AG04450 (cell line): Measurements from ENCODE around the gene DHX35. TPM values are rescaled to one million over a fixed set of nuclear protein-coding genes. Genes with fewer than 3 reads are reported as not detected.

Experiments
- CTCF ChIA-PET: fragments of 300-600, 350-600 bp; formaldehyde crosslinking; extraction: SDS; loops from one replicate; lab custom pipeline; 2022; ENCODE audit warnings: antibody characterized with exemption, inconsistent platforms; lab: Charles Lee
- POLR2A ChIA-PET: fragments of 350-600 bp; formaldehyde crosslinking; extraction: SDS; loops from one replicate; lab custom pipeline; 2021; ENCODE audit warnings: antibody characterized with exemption, inconsistent platforms; lab: Yijun Ruan, JAX
- DNase-seq: peaks from one replicate; pipeline ENCODE4 v3.0.0-alpha.2; 2011; ENCODE audit warnings: low read depth, low spot score
- H3K27ac ChIP-seq: one replicate; pipeline ENCODE4 v1.5.1; 2012; ENCODE audit warnings: low read depth, low read length, control low read depth
- H3K27me3 ChIP-seq: one replicate; pipeline ENCODE4 v1.6.0; 2012; ENCODE audit warnings: low read length; ENCODE audit not compliant: control insufficient read depth, insufficient read depth
- H3K4me3 ChIP-seq: 2 replicates; pipeline ENCODE4 v1.5.1; 2011; ENCODE audit warnings: mild to moderate bottlenecking, low read depth, low read length, control low read depth
- H3K9me3 ChIP-seq: 2 replicates; pipeline ENCODE4 v1.5.1; 2012; ENCODE audit warnings: low read length; ENCODE audit not compliant: control insufficient read depth, insufficient read depth
- CTCF ChIP-seq: IDR thresholded peaks from 2 replicates; pipeline ENCODE4 v1.5.1; 2011; ENCODE audit warnings: low read depth, low read length, control low read depth, inconsistent platforms
- polyA plus RNA-seq: library from polyadenylated mRNA; depleted of rRNA; stranded (reverse); fragments of >200 nt; gene quantifications from 2 replicates; pipeline ENCODE4 v1.2.3, GENCODE V29; 2011

The DHX35 gene
- polyA plus RNA-seq, 1 experiment, result 14.4 TPM

GRCh38 chr20:38962928-38963401 lies 821 bp downstream of the DHX35 start:
- Histone ChIP-seq H3K9me3 (no peaks in the 10 kb centered on the region), H3K4me3 (peak overlapping the region; percentile 93), H3K27ac (no peak overlapping the region), H3K27me3 (no peaks in the 10 kb centered on the region)
- CTCF ChIA-PET, result interaction anchor here (1.0 to 5.2 kb wide), 11 partner anchors 8 to 118 kb away, joined by 3 to 62 read pairs (median 5); partner anchors contain the start of gene FAM83D
- DNase-seq, result no peak
- TF ChIP-seq CTCF, result no peak
- POLR2A ChIA-PET, result interaction anchor here (0.6 to 2.7 kb wide), 4 partner anchors 23 to 78 kb away, joined by 3 to 18 read pairs (median 3); partner anchors contain the start of gene FAM83D

- Histone ChIP-seq H3K27me3 (no peaks in the 10 kb centered on the region), H3K9me3 (no peaks in the 10 kb centered on the region), H3K4me3 (no peak overlapping the region), H3K27ac (no peak overlapping the region)
- CTCF ChIA-PET, result interaction anchor here (0.6 to 5.2 kb wide), 6 partner anchors 7 to 332 kb away, joined by 3 to 62 read pairs (median 8); no protein-coding TSS in a partner anchor
- no peak for DNase-seq
- no peak for TF ChIP-seq CTCF
- POLR2A ChIA-PET, result interaction anchor here (2.7 kb wide), 1 partner anchor 37 kb away, joined by 18 read pairs; the partner anchor contains the start of gene FAM83D
These were observed 1.6 kb downstream of the DHX35 start for GRCh38 chr20:38963745-38964144.

- CTCF ChIA-PET, result interaction anchor here (1.0 to 5.2 kb wide), 3 partner anchors 14 to 84 kb away, joined by 4 to 62 read pairs (median 5); partner anchors contain the start of gene FAM83D
- TF ChIP-seq CTCF, result no peak
- Histone ChIP-seq H3K27me3 (no peaks in the 10 kb centered on the region), H3K9me3 (no peaks in the 10 kb centered on the region), H3K27ac (no peak overlapping the region), H3K4me3 (no peak overlapping the region)
- no peak for DNase-seq
- POLR2A ChIA-PET, result no interaction called here
These were observed 3.1 kb downstream of the DHX35 start for GRCh38 chr20:38965264-38965663.

GRCh38 chr20:38968090-38968489 lies 5.9 kb downstream of the DHX35 start:
- H3K27ac ChIP-seq, result no peak overlapping the region
- ChIA-PET POLR2A (no interaction called here), CTCF (interaction anchor here (1.0 to 1.6 kb wide), 2 partner anchors 42 to 82 kb away, joined by 3 to 4 read pairs; partner anchors contain the start of gene FAM83D)
- H3K9me3 ChIP-seq, result no peaks in the 10 kb centered on the region
- DNase-seq, result no peak
- H3K27me3 ChIP-seq, result no peaks in the 10 kb centered on the region
- TF ChIP-seq CTCF, result no peak
- no peak overlapping the region for H3K4me3 ChIP-seq

GRCh38 chr20:38969708-38970107 lies 7.6 kb downstream of the DHX35 start:
- H3K27me3 ChIP-seq, result no peaks in the 10 kb centered on the region
- no peak for TF ChIP-seq CTCF
- no peak for DNase-seq
- POLR2A ChIA-PET, result no interaction called here
- H3K9me3 ChIP-seq, result no peaks in the 10 kb centered on the region
- peak overlapping the region; percentile 79 for H3K27ac ChIP-seq
- no peak overlapping the region for H3K4me3 ChIP-seq
- CTCF ChIA-PET, result interaction anchor here (0.5 to 1.4 kb wide), 2 partner anchors 78 to 80 kb away, joined by 4 to 6 read pairs; no protein-coding TSS in a partner anchor
